Mammary epithelial cell (primary cell): ENCODE data around the gene BTBD9.

Source experiments
- EZH2 ChIP-seq: IDR thresholded peaks from 2 replicates; pipeline ENCODE4 v1.6.1; 2012; ENCODE audit warnings: low read length, inconsistent platforms, borderline replicate concordance
- TF ChIP-seq, protein P1 (sequence below), 2 donors: IDR thresholded peaks in 1 of 2; conservative IDR thresholded peaks in 1 of 2; 2 replicates each; pipeline ENCODE4 v1.5.1; 2011 to 2012; ENCODE audit warnings: inconsistent platforms in 2 of 2, low read length in 2 of 2, mild to moderate bottlenecking in 2 of 2, control low read depth in 1 of 2, low read depth in 1 of 2; ENCODE audit not compliant: insufficient read depth in 1 of 2; ENCODE audit errors: extremely low read depth in 1 of 2

DNA sequence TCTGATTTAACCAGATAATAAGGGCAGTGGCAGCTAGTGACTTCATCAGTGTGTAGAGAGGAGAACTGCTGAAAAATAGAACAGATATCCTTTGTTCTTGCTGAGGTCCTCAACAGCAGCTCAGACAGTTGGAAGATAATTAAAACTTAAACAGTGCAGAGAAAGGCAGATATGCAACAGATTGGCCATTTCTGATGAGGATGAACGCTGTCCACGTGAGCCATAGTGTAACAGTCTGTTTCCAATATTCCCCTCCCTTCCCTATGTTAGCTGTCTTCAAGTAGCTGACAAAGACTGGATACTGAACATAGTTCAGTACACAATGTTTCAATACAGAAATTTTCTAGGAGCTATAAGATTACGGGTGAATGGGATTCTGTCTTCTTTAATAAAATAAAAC, 291.4 kb downstream of the BTBD9 start:
- TF ChIP-seq, protein P1, sequence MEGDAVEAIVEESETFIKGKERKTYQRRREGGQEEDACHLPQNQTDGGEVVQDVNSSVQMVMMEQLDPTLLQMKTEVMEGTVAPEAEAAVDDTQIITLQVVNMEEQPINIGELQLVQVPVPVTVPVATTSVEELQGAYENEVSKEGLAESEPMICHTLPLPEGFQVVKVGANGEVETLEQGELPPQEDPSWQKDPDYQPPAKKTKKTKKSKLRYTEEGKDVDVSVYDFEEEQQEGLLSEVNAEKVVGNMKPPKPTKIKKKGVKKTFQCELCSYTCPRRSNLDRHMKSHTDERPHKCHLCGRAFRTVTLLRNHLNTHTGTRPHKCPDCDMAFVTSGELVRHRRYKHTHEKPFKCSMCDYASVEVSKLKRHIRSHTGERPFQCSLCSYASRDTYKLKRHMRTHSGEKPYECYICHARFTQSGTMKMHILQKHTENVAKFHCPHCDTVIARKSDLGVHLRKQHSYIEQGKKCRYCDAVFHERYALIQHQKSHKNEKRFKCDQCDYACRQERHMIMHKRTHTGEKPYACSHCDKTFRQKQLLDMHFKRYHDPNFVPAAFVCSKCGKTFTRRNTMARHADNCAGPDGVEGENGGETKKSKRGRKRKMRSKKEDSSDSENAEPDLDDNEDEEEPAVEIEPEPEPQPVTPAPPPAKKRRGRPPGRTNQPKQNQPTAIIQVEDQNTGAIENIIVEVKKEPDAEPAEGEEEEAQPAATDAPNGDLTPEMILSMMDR (conservative IDR thresholded peaks at IDR 0.05 in 1 of 2, IDR thresholded peaks at IDR 0.05 in 1 of 2; ENCODE audit: extremely low read depth in 1 of 2, insufficient read depth in 1 of 2, low read depth in 1 of 2, low read length in 2 of 2), result no peak
- no peak for TF ChIP-seq EZH2
